Transverse colon (tissue), 4 donors: Measurements from ENCODE around the gene TIAM1.

Experiments used
- POLR2AphosphoS5 ChIP-seq, 3 donors: sonication (generic); formaldehyde crosslinking; IDR thresholded peaks; one replicate each; pipeline ENCODE4 v1.6.1; 2016; ENCODE audit warnings: antibody characterized with exemption in 3 of 3
- TF ChIP-seq, protein P1 (sequence below), 5 experiments: fragments of 200-600 bp in 3 of 5; fragments of 450-650 bp in 2 of 5; sonication (generic) in 3 of 5; IDR thresholded peaks; 1 replicate in 2 of 5; 2 replicates in 3 of 5; pipeline ENCODE4 v1.5.1; 2016 to 2017; ENCODE audit warnings: antibody characterized with exemption in 5 of 5, inconsistent platforms in 3 of 5, mild to moderate bottlenecking in 2 of 5, moderate library complexity in 1 of 5

GRCh38 chr21:31203431-31204054 is 140.5 kb downstream of the TIAM1 start:
- TF ChIP-seq, protein P1, sequence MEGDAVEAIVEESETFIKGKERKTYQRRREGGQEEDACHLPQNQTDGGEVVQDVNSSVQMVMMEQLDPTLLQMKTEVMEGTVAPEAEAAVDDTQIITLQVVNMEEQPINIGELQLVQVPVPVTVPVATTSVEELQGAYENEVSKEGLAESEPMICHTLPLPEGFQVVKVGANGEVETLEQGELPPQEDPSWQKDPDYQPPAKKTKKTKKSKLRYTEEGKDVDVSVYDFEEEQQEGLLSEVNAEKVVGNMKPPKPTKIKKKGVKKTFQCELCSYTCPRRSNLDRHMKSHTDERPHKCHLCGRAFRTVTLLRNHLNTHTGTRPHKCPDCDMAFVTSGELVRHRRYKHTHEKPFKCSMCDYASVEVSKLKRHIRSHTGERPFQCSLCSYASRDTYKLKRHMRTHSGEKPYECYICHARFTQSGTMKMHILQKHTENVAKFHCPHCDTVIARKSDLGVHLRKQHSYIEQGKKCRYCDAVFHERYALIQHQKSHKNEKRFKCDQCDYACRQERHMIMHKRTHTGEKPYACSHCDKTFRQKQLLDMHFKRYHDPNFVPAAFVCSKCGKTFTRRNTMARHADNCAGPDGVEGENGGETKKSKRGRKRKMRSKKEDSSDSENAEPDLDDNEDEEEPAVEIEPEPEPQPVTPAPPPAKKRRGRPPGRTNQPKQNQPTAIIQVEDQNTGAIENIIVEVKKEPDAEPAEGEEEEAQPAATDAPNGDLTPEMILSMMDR (IDR thresholded peaks at IDR 0.05): no peak
- TF ChIP-seq POLR2AphosphoS5 (IDR thresholded peaks at IDR 0.05): no peak
